Measurements from ENCODE around the gene ADAMTS17.

GRCh38 chr15:100163961-100164360, 177.8 kb downstream of the ADAMTS17 start:
- TF ChIP-seq POLR2A (IDR thresholded peaks at IDR 0.05; ENCODE audit: low read length) (no peak), GATA1 (IDR thresholded peaks at IDR 0.05; ENCODE audit: low read depth, low read length) (no peak)
